Activated T-cell treated with anti-CD3 and anti-CD28 coated beads, Interleukin-2, amount 50 U/mL, for 4 hours (primary cell): Measurements from ENCODE around the gene SRGN. TPM values are rescaled to one million over a fixed set of nuclear protein-coding genes. Genes with fewer than 3 reads are reported as not detected.
"Not testable (repeated sequence)": the region's sequence is repeated elsewhere in the genome, so short reads cannot be mapped to it uniquely, and the experiment has no call there.

Experiments used
- ATAC-seq, 2 donors: fragments of 200-7000 bp; cut with Tn5 transposase; one replicate each; pipeline ENCODE4 v1.10.0; 2021
- DNase-seq: peaks from one replicate; pipeline ENCODE4 v3.0.0-alpha.2; 2020
- H3K27me3 Mint-ChIP-seq: one replicate; pipeline ENCODE4 v1.8.0; 2021; ENCODE audit warnings: low read depth, mixed read lengths
- H3K36me3 Mint-ChIP-seq: one replicate; pipeline ENCODE4 v1.8.0; 2022; ENCODE audit warnings: mixed read lengths; ENCODE audit not compliant: insufficient read depth
- H3K4me1 Mint-ChIP-seq: one replicate; pipeline ENCODE4 v1.8.0; 2021; ENCODE audit warnings: low read depth, mixed read lengths
- H3K4me3 Mint-ChIP-seq: one replicate; pipeline ENCODE4 v1.8.0; 2021; ENCODE audit warnings: mild to moderate bottlenecking, moderate library complexity, mixed read lengths
- H3K9me3 Mint-ChIP-seq: one replicate; pipeline ENCODE4 v1.8.0; 2021; ENCODE audit warnings: mixed read lengths
- total RNA-seq, 3 donors: library from RNA; stranded (reverse); gene quantifications; one replicate each; pipeline ENCODE4 v1.2.1, GENCODE V29; 2021

Gene SRGN
- 100 to 1,000 TPM; 455 to 725 (median 567) TPM for total RNA-seq

DNA sequence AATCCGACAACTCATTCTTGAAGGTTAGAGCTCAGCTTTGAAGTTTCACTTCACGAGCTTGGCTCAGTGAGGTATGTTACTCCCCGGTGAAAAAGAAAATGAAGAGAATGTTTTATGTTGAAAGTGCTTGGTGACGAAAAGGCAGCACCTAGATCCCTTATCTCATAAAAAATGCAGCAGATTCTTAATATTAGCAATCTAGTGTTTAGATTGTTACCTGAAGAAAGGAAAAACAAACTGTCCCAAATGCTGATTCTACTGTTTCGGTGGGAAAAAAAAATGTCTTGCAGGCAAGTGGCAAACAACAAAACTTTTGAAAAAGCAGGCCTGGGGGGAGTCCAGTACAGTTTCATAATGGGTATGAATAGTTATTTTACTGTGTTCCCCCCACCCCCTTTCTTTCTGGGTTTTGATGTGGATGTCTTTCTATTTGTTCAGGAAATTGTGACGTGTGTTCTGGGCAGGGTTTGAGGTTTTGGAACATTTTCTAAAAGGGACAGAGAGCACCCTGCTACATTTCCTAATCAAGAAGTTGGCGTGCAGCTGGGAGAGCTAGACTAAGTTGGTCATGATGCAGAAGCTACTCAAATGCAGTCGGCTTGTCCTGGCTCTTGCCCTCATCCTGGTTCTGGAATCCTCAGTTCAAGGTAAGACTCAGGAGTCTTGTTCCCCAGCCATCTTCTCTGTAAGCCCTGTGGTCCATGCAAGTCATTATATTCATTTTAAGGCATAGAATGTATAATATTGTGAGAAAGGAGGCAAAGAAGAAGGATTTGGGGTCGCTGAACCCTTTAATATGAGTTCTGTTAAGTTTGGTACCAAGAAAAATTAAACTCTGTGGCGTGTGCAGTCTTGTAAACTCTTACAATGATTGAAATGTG, at the start of gene SRGN:
TSS of gene SRGN (plus strand) at position 514 of the 881 bp plus-strand sequence. CDS start at position 569, 55 bp downstream.
- Mint-ChIP-seq H3K4me3 (peak within 1 kb of the TSS; percentile 98), H3K4me1 (peaks cover 58% of the 10 kb centered on the region), H3K9me3 (no peaks in the 10 kb centered on the region), H3K27me3 (no peaks in the 10 kb centered on the region), H3K36me3 (peaks cover 31% of the 10 kb centered on the region)
- ATAC-seq (peak; percentile 55 to 59), DNase-seq (peak; percentile 68)

DNA sequence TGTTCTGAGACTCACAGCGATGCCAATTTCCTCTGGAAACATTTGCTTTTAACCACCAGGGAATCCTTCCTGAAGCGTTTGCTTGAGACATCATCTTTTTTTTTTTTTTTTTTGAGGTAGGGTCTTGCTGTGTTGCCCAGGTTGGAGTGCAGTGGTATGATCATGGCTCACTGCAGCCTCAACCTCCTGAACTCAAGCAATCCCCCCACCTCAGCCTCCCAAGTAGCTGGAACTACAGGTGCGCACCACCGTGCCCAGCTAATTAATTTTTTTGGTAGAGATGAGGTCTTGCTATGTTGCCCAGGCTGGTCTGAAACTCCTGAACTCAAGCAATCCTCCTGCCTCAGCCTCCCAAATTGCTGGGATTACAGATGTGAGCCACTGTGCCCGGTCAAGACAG, 47.0 kb upstream of the SRGN start:
- H3K4me3 Mint-ChIP-seq, H3K9me3 Mint-ChIP-seq, H3K27me3 Mint-ChIP-seq, H3K36me3 Mint-ChIP-seq, ATAC-seq, DNase-seq: not testable (repeated sequence)
- peaks cover 25% of the 10 kb centered on the region for H3K4me1 Mint-ChIP-seq

DNA sequence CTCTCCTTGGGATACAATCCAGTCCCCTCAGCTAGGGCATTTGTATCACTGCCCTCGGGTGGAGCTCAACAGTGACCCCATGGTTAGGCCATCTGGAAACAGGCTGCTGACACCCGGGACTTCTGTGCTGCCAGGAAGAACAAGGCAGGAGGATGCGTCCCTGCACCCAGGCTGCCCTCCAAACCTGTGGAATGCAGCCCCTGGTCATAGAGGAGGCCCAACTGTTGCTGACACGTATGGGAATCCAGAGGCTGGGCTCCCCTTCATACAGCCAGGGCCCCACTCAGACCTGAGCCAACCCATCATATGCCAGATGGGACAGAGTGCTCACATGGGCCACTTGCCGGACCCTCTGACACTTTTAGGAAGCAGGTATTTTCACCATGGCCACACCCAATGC, 45.5 kb upstream of the SRGN start:
- H3K4me3 Mint-ChIP-seq, result no peak overlapping the region
- H3K36me3 Mint-ChIP-seq, result no peaks in the 10 kb centered on the region
- ATAC-seq, result no peak
- H3K4me1 Mint-ChIP-seq, result peaks cover 34% of the 10 kb centered on the region
- H3K27me3 Mint-ChIP-seq, result no peaks in the 10 kb centered on the region
- no peaks in the 10 kb centered on the region for H3K9me3 Mint-ChIP-seq
- DNase-seq, result no peak

- H3K9me3 Mint-ChIP-seq, result no peaks in the 10 kb centered on the region
- no peaks in the 10 kb centered on the region for H3K27me3 Mint-ChIP-seq
- H3K4me3 Mint-ChIP-seq, result no peak overlapping the region
- ATAC-seq (no peak), DNase-seq (no peak)
- no peaks in the 10 kb centered on the region for H3K36me3 Mint-ChIP-seq
- peaks cover 37% of the 10 kb centered on the region for H3K4me1 Mint-ChIP-seq
Observed at GRCh38 chr10:69042838-69043237, 45.1 kb upstream of the SRGN start.

- H3K9me3 Mint-ChIP-seq, result no peaks in the 10 kb centered on the region
- H3K4me1 Mint-ChIP-seq, result peaks cover 42% of the 10 kb centered on the region
- no peak for DNase-seq
- no peaks in the 10 kb centered on the region for H3K27me3 Mint-ChIP-seq
- ATAC-seq, result peak; percentile 8 to 19
- no peaks in the 10 kb centered on the region for H3K36me3 Mint-ChIP-seq
- H3K4me3 Mint-ChIP-seq, result peak overlapping the region; percentile 30
Observed at GRCh38 chr10:69043931-69044531, 43.9 kb upstream of the SRGN start.

DNA sequence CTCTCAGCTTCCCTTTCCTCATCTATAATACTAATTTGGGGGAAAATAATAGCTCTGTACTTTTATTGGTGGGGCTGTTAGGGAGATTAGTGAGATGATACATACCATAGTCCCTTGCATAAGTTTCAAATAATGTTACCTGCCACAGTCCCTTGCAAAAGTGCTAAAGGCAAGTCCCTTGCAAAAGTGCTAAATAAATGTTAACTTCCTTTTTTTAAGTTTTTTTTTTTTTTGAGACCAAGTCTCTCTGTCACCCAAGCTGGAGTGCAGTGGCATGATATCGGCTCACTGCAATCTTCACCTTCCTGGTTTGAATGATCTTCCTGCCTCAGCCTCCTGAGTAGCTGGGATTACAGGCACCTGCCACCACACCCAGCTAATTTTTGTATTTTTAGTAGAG, 43.4 kb upstream of the SRGN start:
- no peaks in the 10 kb centered on the region for H3K36me3 Mint-ChIP-seq
- no peaks in the 10 kb centered on the region for H3K27me3 Mint-ChIP-seq
- peaks cover 42% of the 10 kb centered on the region for H3K4me1 Mint-ChIP-seq
- peak overlapping the region; percentile 30 for H3K4me3 Mint-ChIP-seq
- no peak for ATAC-seq
- no peaks in the 10 kb centered on the region for H3K9me3 Mint-ChIP-seq
- DNase-seq, result no peak

GRCh38 chr10:69045441-69046300, 42.2 kb upstream of the SRGN start:
- peak; percentile 88 to 90 for ATAC-seq
- Mint-ChIP-seq H3K4me1 (peaks cover 42% of the 10 kb centered on the region), H3K9me3 (no peaks in the 10 kb centered on the region), H3K4me3 (peak overlapping the region; percentile 55), H3K36me3 (no peaks in the 10 kb centered on the region), H3K27me3 (no peaks in the 10 kb centered on the region)
- DNase-seq, result no peak

DNA sequence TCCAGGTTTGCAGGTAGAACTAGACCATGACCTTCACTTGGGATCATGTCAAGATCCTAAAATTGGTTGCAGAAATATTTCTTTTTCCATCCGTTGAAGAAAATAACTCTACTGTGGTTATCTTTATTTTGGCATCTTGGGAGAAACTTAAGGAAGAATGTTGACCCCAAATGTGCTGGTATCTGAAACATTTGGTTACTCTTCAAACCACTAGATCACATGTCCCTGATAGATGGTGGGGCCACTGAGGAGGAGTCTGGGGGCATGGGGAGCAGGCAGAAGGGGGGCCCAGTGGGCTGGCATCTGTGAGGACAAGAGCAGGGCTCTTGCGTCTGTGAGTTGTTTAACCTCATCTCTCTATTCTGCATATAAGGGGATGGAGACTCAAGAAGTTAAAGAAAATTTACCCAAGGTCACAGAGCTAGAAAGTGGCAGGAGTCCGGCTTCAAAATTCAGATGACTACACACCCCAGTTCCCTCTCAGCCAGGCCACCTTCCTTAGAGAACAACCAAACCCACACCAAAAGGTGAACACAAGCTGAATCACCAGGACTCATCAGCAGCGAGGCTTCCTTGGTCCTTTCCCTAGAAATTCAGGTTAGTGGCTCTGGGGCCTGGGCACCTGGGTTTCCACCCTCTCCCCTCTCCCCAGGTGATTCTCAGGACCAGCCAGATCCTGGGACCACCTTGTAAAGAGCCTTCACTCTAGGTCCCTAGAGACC, 40.6 kb upstream of the SRGN start:
- H3K4me3 Mint-ChIP-seq, result no peak overlapping the region

DNA sequence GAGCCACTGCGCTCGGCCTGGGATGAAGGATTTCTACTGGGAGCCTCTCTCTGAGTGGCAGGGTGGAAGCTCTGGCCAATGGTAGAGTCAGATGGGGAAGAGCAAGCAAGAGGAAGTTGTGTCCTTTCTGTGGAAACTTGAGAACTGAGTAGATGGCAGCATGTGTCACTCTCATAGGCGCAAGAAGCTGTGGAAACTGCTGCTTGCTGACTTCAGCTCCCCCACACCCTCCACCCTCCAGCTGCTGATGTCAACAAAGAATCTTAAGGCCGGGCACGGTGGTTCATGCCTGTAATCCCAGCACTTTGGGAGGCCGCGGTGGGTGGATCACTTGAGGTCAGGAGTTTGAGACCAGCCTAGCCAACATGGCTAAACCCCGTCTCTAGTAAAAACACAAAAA, 39.8 kb upstream of the SRGN start:
- ATAC-seq, result peak; percentile 30 to 38
- Mint-ChIP-seq H3K4me1 (peaks cover 48% of the 10 kb centered on the region), H3K36me3 (no peaks in the 10 kb centered on the region), H3K27me3 (no peaks in the 10 kb centered on the region), H3K9me3 (no peaks in the 10 kb centered on the region), H3K4me3 (no peak overlapping the region)
- DNase-seq, result no peak

More for the DNA sequence above, 40.6 kb upstream of the SRGN start:
- H3K36me3 Mint-ChIP-seq, result no peaks in the 10 kb centered on the region
- H3K27me3 Mint-ChIP-seq, result no peaks in the 10 kb centered on the region
- no peaks in the 10 kb centered on the region for H3K9me3 Mint-ChIP-seq
- peaks cover 44% of the 10 kb centered on the region for H3K4me1 Mint-ChIP-seq
- ATAC-seq (no peak), DNase-seq (no peak)

GRCh38 chr10:69049566-69049961, 38.3 kb upstream of the SRGN start:
- Mint-ChIP-seq H3K4me1 (peaks cover 38% of the 10 kb centered on the region), H3K27me3 (no peaks in the 10 kb centered on the region), H3K36me3 (no peaks in the 10 kb centered on the region), H3K9me3 (no peaks in the 10 kb centered on the region), H3K4me3 (no peak overlapping the region)
- no peak for DNase-seq
- no peak for ATAC-seq

DNA sequence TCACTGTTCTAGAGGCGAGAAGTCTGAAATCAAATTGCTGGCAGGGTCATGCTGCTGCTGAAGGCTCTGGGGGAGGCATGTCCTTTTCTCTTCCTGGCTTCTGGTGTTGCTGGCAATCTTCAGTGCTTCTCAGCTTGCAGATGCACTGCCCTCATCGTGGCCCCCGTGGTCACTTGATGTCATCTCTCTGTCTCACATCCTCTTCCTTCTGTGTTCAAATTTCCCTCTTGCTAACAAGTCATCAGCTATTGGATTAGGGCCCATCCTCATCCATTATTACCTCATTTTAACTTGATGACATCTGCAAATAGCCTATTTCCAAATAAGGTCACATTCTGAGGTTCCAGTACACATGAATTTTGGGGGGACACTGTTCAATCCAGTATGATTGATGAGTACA, 36.6 kb upstream of the SRGN start:
- Mint-ChIP-seq H3K36me3 (no peaks in the 10 kb centered on the region), H3K4me3 (no peak overlapping the region)

DNA sequence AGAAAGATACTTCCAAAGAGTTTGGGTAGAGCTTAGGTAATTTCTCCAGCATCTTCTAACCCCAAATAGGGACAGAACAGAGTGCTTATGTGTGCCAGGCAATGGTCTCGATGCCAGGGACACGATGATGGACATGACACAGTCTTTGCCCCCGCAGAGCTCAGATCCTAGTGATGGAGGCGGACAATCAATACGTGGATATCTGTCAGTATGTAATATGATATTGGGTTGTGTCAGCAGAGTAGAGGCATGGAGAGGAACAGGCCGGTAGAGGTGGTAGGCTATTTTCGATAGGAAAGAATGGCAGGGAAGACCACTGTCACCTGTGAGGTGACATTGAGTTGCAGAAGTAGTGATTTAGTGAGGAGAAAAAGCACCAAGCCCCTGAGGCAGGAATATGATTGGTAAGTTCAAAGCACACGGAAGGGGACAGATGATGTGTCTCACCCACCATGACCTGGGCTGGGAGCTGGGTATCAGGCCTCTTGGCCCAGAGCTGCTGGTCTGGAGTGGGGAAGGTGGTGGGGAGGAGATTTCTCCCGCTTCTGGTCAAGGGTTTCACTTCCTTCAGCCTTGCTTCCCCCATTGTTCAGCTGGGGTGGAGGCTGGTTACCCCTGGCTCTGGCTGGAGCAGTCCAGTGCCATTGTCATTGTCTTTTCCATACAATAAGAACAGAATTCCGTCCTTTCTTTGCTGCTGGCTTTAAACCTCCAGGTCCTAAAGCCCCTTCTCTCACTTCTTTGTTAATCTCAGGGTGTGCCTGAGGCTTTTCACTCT, 36.0 kb upstream of the SRGN start:
- H3K27me3 Mint-ChIP-seq, result no peaks in the 10 kb centered on the region
- ATAC-seq (no peak), DNase-seq (no peak)
- H3K4me3 Mint-ChIP-seq, result no peak overlapping the region
- no peaks in the 10 kb centered on the region for H3K36me3 Mint-ChIP-seq
- H3K4me1 Mint-ChIP-seq, result peaks cover 37% of the 10 kb centered on the region
- H3K9me3 Mint-ChIP-seq, result no peaks in the 10 kb centered on the region

More for the DNA sequence above, 36.6 kb upstream of the SRGN start:
- DNase-seq, result no peak
- Mint-ChIP-seq H3K9me3 (no peaks in the 10 kb centered on the region), H3K4me1 (peaks cover 35% of the 10 kb centered on the region), H3K27me3 (no peaks in the 10 kb centered on the region)
- no peak for ATAC-seq

DNA sequence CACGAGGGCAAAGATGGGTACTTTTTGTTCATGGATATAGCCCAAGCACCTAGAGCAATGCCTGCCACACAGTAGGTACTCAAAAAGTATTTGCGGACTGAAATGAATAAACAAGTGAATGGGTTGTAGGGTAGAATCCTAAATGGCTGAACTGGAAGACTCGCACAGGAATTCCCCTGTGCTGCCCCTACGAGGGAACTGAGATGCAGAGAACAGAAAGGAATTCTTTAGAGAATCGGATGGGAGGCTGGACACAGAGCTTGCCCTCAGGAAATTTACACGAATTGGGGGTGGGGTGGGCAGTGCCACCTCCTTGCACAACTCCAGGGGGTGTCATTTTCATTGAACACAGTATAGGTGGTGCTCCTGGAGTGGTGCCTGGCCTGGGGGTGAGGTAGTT, 35.2 kb upstream of the SRGN start:
- Mint-ChIP-seq H3K4me1 (peaks cover 40% of the 10 kb centered on the region), H3K27me3 (no peaks in the 10 kb centered on the region), H3K4me3 (no peak overlapping the region), H3K36me3 (no peaks in the 10 kb centered on the region), H3K9me3 (no peaks in the 10 kb centered on the region)
- ATAC-seq (no peak), DNase-seq (no peak)
